COLO829 (cell line): ENCODE measurements around the gene CDK9.
"Not testable (repeated sequence)": the region's sequence is repeated elsewhere in the genome, so short reads cannot be mapped to it uniquely, and the experiment has no call there.

Source experiments
- DNase-seq: peaks from one replicate; pipeline ENCODE4 v3.0.0; 2012; ENCODE audit warnings: low spot score

Gene CDK9

DNA sequence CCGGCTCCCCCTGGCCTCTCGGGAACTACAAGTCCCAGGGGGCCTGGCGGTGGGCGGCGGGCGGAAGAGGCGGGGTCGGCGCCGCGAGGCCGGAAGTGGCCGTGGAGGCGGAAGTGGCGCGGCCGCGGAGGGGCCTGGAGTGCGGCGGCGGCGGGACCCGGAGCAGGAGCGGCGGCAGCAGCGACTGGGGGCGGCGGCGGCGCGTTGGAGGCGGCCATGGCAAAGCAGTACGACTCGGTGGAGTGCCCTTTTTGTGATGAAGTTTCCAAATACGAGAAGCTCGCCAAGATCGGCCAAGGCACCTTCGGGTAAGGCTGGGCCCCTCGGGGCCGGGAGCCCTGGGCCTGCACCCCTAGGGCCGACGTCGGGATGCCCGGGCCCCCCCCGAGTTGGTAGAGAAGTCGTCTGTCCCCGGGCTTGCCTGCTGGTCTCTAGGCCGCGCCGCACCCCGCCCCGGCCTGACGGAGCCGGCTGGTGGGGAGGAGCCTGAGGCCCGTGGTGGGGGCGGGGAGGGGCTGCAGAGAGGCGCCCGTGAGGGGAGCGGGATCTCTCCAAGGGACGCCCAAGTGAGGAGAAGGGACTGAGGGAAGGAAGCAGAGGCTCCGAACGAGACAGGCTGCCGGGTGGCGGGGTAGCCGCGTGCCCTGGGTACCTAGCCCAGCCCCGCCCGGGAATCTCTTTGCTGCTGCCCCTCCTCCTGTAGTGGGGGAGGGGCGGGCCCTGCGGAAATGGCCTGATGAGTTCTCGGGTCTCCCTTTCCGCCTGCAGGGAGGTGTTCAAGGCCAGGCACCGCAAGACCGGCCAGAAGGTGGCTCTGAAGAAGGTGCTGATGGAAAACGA, at the start of gene CDK9:
Gene CDK9, plus strand, starts transcription at position 102 of the 840 bp plus-strand sequence. Its CDS starts 115 bp downstream, at position 217.
- DNase-seq: peak; percentile 96

DNA sequence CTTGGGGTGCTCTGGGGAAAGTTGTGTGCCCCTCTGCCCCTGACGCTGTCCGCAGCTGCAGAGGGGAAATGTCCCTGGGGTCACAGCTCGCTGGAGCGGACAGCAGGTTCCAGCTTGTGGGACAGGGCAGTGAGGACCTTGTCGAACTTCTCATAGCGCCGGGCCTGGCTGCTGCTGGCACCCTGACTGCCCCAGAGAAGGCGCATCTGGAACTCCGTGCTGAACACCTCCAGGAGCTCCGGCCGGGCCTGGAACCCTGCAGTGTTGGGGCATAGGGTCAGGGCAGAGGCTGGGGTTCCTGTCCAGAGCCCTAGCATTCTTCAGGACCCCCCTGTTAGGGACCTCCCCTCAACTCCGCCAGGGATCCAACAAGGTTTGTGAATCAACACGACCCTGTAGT, 47.2 kb upstream of the CDK9 start:
- no peak for DNase-seq

DNA sequence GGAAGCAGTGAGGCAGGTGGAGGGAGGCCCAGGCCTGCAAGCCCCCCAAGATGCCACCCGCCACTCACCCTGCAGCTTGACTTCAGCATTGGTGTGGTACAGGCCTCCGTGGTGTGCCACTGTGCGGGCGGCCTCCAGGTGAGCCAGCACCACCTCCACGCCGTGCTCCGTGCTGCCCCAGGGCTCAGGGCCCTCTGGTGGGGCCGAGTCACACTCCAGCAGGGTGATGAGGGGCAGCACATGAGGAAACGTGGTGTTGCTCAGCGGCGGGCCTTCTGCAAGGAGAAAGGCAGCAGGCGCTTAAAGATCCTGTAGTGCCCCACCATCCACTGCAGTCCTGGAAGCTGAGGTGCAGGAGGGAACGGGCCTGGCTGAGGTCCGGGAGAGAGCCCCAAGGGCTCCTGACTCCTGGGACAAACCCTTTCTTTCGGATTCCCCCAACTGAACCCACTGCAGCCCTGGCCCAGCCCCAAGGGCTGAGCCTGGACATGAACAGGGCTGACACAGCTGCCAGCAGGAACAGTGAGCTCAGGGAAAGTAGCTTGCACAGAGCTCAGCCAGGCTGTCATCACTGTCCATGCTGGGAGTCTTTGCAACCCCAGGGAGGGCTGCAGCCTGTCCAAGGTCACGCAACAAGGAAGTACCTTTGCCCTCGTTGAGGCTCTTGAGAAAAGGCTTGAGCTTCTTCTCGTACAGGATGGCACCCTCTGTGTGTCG, 46.1 kb upstream of the CDK9 start:
- DNase-seq: no peak

DNA sequence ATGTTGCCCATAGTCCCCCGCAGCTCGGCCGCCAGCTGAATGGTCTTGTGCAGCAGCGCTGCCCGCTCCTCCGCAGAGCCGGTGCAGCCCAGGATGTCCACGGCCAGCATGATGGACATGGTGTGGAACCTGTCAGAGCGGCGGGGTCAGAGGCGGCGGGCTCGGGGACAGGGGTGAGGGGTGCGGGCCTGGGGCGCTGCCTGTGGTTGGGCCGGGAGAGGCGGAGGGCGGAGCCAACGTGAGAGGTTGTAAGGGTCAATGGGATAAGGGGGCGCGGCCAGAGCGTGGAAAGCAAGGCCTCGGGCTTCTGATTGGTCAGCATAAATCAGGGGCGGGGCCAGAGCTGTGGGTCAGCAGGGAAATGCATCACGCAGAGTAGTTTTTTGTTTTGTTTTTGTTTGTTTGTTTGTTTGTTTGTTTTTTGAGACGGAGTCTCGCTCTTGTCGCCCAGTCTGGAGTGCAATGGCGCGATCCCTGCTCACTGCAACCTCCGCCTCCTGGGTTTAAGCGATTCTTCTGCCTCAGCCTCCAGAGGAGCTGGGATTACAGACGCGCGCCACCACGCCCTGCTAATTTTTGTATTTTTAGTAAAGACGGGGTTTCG, 43.9 kb upstream of the CDK9 start:
- DNase-seq: peak; percentile 83

DNA sequence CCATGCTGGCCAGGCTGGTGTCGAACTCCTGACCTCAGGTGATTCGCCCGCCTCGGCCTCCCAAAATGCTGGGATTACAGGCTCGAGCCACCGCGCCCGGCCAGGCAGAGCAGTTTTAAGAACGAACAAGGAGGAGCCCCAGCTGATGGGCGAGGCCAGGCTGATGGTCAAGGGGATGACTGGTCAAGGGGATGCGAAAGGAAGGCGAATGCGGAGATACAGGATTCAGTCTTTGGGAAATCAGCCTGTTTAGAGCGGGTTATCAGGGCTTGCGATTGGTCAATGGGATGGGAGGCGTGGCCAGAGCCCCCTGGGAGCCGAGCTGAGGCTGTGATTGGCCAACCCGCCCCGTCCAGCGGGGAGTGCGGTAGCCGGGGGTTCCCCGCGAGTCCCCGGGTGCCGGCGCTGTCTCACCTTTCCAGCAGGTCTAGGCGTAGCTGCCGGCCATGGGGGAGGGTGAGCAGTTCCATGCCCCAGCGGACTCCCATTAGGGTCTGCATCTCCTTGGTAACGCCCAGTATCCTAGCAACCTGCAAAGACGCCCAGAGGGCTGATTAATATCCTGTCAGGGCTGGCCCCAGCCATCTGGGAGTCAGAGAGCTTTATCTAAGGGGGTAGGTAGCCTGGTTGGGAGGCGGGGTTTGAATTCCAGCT, 43.3 kb upstream of the CDK9 start:
- peak; percentile 89 for DNase-seq

DNA sequence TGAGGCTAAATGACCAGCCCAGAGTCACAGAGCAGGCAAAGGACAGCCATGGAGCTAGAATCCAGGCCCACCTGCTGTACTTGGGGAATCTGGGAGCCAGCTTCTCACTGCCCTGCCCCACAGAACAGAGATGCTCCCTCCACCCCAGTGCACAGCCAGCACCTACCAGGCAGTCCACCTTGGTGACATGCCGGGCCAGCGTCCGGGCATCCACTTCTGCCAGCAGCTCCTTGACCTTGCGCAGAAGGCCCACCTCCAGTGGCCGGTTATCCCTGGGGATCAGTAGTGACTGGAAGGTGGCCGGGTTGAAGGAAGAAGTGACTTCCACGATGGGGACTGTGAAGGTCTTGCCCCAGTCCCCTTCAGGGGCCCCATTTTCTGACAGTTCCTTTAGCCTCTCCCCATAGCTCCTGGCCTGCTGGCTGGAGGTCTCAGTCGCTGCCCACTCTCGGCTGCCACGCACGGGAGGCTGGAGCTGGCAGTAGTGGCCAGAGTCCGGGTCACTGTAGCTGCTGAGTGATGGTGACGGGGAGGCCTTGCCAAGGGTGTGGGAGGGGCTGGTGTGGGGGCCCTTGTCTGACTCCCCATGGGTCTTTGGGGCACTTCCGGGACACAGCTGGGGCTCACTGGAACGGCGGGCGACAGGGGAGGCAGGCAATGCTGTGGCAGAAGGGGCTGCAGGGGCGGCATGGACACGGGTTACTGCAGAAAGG, 41.3 kb upstream of the CDK9 start:
- DNase-seq: no peak

DNA sequence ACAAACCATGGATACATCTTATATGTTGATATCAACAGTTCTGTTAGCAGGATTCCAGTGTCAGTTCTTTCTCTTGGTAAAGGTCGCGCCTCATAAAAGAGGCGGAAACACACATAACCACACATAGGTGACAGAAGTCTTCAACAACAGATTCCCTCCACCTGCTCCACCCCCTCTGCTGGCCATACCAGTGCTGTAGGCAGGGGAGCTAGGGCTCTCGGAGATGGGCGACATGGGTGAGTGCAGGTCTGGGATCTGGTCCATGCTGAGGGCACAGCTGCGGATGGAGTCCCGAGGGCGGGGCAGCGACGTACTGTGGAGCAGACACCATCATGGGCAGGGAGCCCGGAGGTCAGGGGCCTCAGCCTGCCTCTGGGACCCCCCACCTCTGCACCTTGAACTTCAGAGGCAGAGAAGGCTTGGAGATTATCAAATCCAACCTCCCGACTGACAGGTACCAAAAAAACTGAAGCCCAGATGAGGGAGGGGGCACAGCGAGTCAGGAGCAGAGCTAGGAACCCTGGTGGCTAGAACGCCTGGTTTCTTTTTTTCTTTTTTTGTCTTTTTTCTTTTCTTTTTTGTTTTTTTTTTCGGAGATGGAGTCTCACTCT, 38.8 kb upstream of the CDK9 start:
- no peak for DNase-seq

DNA sequence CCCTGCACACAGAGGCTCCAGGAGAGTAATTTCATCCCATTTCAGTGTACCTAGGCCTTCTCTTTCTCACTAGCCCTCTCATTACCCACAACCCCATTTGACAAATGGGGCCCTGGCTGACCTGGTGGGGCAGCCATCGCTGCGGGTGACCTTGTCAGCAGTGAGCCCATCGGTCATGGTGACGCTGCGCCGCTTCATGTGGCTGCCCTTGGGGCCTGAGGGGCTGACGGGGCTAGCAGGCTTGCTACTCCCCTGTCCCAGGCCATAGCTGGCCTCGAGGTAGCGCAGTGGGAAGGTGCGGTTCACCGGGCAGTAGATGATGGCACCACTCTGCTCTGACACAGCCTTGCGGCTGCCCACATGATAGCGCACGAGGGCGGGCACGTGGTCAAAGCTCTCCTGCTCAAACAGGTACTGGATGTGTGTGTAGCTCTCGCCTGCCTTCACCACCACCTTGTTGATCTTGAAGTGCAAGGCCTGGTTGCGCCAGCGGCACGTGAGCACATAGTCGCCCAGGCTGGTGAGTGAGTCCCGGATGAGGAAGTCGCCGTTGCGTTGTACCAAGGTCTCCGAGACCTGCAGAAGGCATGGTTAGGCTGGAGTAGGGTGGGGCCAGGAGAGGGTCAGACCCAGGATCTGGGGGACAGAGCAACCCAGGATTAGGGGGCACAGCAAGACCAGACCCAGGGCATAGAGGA, 36.6 kb upstream of the CDK9 start:
- no peak for DNase-seq

DNA sequence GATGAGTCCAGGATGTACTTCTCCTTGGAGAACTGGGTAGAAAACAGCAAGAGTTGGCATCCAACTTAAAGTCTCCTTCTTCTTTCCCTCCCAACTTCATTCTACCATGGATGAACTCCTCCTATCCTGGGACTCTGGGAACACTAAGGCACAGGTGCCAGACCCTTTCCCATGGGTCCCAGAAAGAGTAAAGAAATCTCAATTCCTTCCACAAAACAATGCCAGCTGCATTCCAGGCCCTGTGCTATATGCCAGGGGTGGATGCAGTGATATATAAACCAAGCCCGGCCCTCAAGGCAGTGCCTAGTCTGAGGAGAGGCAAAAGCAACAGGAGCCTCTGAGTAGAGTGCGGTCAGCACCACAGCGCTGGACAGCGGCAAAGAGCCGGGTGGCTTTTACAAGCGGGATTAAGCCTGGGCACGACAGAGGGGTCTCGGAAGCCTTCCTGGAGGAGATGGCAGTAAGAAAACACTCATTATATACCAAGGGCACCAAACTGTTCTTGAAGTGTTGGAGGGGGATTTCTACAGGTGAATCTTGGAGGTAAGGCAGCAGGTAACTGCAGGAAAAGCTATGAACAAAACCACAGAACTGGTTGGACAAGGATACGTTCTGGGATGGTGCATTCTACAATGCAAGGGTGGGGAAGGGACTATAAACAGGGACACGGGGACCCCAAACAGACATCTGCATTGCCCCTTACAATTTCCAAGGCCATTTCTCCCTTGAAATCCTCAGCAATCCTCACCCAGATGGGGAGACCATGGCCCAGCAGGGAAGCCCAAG, 34.4 kb upstream of the CDK9 start:
- DNase-seq: no peak

DNA sequence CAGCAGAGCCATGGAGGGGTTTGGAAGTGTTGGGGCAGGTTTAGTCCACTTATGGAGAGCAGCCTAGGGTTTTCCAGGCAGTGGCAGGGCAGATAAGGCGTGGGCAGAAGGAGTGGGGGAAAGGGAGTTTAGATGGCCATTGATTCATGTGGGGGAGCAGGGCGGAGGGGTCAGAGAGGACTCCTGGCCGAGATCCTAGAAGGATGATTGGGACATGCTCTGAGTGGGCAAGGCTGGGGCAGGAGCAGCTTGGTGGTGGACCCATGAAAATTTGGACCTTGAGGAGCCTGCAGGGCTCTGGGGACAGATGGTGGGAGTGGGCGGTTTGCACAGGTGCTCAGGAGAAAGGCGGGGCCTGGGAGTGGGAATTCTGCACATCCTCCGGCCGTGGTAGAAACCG, 32.7 kb upstream of the CDK9 start:
- no peak for DNase-seq

DNA sequence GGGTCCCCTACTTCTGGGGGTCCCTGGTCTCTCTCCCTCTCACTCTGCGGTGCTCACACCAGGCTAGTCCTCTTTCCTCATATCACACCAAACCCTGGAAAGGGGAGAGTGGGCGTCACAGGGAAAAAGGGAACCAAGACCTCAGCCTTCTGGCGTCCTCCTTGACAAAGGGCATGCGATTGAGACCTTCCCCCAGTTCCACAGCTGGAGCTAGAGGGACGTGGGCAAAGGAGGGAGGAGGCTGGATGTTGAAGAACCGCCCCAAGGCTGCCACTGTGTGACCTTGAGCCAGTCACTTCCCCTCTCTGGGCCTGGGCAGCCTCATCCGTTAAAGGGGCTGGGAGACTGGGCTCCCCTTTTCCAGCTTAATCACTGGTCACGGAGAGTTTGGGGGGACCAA, 32.2 kb upstream of the CDK9 start:
- no peak for DNase-seq

DNA sequence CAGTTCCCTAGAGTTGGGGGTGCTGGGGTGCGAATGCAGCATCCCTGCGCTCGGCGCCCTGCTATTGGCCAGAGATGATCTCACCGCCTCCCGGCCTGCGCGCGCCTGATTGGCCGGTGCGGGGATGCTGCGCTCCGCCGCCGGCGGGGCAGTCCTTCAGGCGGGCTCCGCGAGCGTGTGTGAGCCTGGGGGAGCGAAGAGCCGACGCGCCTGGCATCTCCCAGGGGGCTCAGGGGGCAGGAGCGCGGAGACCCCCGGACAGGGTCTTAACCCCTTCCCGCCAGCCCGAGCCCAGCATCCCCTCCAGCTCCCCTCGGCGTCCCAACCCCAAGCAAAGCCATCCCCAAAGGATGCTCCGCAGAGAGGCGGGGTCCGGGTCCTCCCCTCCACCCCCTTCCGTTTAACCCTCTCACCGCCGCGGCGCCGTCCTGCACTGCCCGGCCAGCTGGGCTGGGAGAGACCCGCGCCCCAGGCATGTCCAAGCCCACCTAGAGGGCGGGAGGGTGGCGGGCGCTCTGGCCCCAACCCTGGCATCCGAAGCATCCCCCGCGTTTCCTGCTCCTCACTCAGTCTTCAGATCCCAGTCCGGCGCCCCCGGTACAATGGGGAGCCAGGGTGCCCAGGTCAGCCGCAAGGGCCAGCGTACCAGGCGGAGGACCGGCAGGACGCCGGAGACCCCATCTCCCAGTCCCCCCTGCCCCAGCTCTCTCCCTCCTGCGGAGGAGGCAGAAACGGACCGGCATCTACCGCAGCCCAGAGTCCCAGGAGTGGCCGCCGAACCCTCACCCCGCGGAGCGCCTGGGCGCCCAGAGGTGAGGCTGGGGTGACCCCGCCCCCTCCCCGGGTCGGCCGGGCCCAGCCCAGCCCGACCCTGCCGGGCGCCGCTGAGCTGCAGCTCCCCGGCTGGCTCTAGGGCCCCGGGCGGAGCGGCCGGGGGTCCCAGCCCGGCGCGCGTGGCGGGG, 31.5 kb upstream of the CDK9 start:
- DNase-seq: no peak

DNA sequence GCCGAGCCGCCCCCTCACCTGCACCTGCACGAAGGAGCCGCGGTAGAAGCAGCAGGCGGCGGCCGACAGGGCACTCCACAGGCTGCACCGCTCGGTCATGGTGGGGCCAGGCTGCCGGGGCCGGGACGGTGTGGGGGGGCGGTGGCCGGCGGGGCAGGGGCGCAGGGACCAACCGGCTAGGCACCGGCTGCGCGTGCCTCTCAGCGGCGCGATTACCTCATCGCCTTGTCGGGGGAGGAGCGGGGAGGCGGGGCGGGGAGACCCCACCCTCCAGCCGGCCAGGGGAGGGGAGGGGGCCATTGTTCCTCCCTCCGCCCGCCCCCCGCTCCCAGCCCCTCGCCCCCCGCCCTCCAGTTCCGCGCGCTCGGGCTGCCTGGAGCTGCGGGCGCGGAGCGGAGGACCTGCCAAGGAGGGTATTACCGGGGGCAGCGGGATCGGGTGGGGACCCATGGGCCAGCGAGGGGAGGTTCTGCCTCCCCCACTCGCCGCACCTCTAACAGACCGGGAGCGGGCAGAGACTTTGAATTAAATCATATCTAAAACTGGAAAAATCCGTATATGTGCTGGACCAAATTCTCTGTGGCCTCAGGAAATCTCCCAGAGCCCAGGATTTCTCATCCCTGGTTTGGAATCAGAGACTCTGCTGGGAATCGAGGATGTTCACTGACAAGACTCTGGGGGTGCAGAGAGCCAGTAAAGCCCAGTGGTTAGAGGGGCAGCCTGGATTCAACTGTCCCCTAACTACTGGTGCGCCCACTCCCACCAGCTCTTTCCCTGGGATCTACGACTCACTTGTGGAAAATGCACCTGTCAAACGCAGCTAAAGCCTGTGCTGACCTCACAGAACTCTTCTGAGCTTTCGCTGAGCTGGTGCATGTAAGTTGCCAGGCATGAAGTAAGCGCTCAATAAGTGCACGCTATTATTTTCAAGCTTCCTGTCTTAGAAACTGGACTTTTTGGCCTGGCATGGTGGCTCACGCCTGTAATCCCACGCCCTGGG, 30.5 kb upstream of the CDK9 start:
- DNase-seq: no peak

DNA sequence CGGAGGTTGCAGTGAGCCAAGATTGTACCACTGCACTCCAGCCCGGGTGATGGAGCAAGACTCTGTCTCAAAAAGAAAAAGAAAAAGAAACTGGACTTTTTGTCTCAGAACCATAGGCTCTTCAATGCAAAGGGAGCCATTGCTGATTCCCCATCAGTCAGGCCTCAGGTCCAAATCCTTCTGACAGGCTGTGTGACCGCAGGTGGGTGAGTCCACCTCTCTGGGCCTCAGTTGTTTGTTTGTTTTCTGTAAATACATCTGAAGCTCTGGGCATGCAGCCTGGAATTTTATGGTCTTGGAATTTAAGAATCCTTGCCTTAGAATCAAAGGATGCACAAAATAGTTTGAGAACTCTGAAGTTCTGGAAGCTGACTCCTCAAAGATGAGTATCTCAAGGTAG, 29.6 kb upstream of the CDK9 start:
- no peak for DNase-seq

DNA sequence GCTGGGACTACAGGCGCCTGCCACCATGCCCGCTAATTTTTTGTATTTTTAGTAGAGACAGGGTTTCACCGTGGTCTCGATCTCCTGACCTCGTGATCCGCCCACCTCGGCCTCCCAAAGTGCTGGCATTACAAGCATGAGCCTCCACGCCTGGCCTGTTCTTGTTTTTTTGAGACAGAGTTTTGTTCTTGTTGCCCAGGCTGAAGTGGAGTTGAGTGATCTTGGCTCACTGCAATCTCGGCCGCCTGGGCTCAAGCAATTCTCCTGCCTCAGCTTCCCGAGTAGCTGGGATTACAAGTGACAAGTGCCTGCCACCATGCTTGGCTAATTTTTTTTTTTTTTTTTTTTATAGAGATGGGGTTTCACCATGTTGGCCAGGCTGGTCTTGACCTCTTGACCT, 29.1 kb upstream of the CDK9 start:
- DNase-seq: not testable (repeated sequence)

DNA sequence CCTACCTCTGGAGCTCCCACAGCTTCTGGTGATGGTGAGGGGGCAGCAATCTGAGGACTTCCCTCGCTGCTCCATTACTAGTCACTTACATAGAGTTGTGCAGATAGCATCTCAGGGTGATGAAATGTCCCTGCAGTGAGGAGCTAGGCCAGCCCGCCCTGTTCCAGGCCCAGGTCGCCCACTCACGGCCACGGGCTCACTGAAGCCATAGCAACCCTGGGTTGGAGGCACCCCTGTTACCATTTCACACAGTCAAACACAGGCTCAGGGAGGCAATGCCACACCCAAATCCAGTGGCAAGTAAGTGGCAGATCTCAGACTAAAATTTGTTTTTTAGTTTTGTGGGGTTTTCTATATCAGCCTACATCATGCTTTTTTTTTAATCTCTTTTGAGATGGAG, 27.0 kb upstream of the CDK9 start:
- DNase-seq: no peak

DNA sequence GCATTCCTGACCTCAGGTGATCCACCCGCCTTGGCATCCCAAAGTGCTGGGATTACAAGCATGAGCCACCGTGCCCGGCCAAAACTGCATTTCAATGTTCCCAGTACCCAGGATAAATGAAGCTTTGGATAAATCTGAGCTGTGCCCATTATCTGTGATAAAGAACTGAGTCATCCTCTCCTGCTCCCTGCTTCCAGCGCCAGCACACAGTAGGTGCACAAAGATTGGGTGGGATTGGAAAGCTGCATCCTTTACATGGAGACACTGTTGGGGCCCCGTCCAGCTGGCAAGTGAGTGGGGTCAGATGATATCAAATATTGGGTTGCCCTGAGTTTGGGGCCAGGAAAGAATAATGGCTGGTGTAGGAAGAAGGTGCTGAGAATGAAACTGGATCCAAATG, 24.8 kb upstream of the CDK9 start:
- DNase-seq: no peak
